Bronchial epithelial cell (primary cell): Measurements from ENCODE around the gene INTS13. TPM values are rescaled to one million over a fixed set of nuclear protein-coding genes. Genes with fewer than 3 reads are reported as not detected.

Experiments used
- DNase-seq: peaks from one replicate; pipeline ENCODE4 v3.0.0-alpha.2; 2010; ENCODE audit warnings: low read depth
- FAIRE-seq: peaks from 2 replicates; lab custom pipeline; 2011; peaks lifted over from hg19 to GRCh38; lab: Jason Lieb, UNC
- H3K27me3 ChIP-seq: 2 replicates; pipeline ENCODE4 v1.5.1; 2011; ENCODE audit warnings: low read length; ENCODE audit not compliant: control insufficient read depth, insufficient read depth
- H3K36me3 ChIP-seq: 2 replicates; pipeline ENCODE4 v1.5.1; 2011; ENCODE audit warnings: low read length; ENCODE audit not compliant: control insufficient read depth, insufficient read depth
- H3K4me3 ChIP-seq: 2 replicates; pipeline ENCODE4 v1.5.1; 2011; ENCODE audit warnings: mild to moderate bottlenecking, low read depth, low read length, control low read depth
- total RNA-seq: library from RNA; depleted of rRNA; stranded (reverse); fragments of >200 nt; gene quantifications from 2 replicates; pipeline ENCODE4 v1.2.1, GENCODE V29; 2014
- TF ChIP-seq, protein P1 (sequence below): IDR thresholded peaks from 2 replicates; pipeline ENCODE4 v1.5.1; 2011; ENCODE audit warnings: mild to moderate bottlenecking, moderate library complexity, low read length, control low read depth, inconsistent platforms; ENCODE audit not compliant: insufficient read depth, severe bottlenecking

Gene INTS13
- total RNA-seq = 19.7 and 24.5 TPM in 2 replicates

- no peaks in the 10 kb centered on the region for H3K27me3 ChIP-seq
- peak; percentile 93 for DNase-seq
- TF ChIP-seq, protein P1, sequence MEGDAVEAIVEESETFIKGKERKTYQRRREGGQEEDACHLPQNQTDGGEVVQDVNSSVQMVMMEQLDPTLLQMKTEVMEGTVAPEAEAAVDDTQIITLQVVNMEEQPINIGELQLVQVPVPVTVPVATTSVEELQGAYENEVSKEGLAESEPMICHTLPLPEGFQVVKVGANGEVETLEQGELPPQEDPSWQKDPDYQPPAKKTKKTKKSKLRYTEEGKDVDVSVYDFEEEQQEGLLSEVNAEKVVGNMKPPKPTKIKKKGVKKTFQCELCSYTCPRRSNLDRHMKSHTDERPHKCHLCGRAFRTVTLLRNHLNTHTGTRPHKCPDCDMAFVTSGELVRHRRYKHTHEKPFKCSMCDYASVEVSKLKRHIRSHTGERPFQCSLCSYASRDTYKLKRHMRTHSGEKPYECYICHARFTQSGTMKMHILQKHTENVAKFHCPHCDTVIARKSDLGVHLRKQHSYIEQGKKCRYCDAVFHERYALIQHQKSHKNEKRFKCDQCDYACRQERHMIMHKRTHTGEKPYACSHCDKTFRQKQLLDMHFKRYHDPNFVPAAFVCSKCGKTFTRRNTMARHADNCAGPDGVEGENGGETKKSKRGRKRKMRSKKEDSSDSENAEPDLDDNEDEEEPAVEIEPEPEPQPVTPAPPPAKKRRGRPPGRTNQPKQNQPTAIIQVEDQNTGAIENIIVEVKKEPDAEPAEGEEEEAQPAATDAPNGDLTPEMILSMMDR = no peak
- peak within 1 kb of the TSS; percentile 84 for H3K4me3 ChIP-seq
- no peaks in the 10 kb centered on the region for H3K36me3 ChIP-seq
- FAIRE-seq = peak; percentile 96
Measured at GRCh38 chr12:26937863-26938700, at the start of gene INTS13, which contains the start of gene FGFR1OP2. Gene INTS13 (minus strand): TSS chr12:26937981. CDS start chr12:26936803, 1,178 bp downstream. Gene FGFR1OP2 (plus strand): TSS chr12:26938470. CDS start chr12:26954159, 15,689 bp downstream.

GRCh38 chr12:26982866-26983265 is 45.1 kb upstream of the INTS13 start:
- H3K36me3 ChIP-seq = peaks cover 11% of the 10 kb centered on the region
- no peak for DNase-seq
- no peak for FAIRE-seq
- no peak overlapping the region for H3K4me3 ChIP-seq
- TF ChIP-seq, protein P1 = no peak
- no peaks in the 10 kb centered on the region for H3K27me3 ChIP-seq

DNA sequence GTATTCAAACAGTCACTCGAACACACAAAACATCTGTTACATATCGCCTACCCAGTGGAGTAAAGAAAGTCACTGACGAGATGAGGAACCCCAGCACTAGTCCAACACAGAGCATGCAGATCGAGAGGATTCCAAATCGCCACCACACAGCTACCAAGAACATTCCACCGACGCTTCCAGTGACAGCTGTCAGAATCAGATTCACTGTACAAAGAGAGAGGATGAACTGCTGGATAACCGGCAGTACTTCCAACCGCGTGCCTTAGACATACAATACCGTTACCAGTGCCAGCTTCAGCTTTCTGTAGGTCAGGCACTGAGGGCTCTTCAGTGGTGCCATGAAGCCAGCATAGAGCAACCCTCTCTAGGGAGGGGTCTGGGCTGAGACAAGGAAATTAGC is 42.0 kb upstream of the INTS13 start:
- TF ChIP-seq, protein P1 = no peak
- Histone ChIP-seq H3K36me3 (peaks cover 11% of the 10 kb centered on the region), H3K27me3 (no peaks in the 10 kb centered on the region), H3K4me3 (no peak overlapping the region)
- FAIRE-seq (peak; percentile 86), DNase-seq (no peak)

GRCh38 chr12:26978801-26979200 is 41.0 kb upstream of the INTS13 start:
- no peak overlapping the region for H3K4me3 ChIP-seq
- TF ChIP-seq, protein P1 = no peak
- H3K27me3 ChIP-seq = no peaks in the 10 kb centered on the region
- DNase-seq (no peak), FAIRE-seq (no peak)
- peaks cover 17% of the 10 kb centered on the region for H3K36me3 ChIP-seq

GRCh38 chr12:26976687-26977086 is 38.9 kb upstream of the INTS13 start:
- H3K36me3 ChIP-seq = peaks cover 22% of the 10 kb centered on the region

More at GRCh38 chr12:26976687-26977086, 38.9 kb upstream of the INTS13 start:
- FAIRE-seq = peak; percentile 60
- DNase-seq = peak; percentile 80
- H3K4me3 ChIP-seq = no peak overlapping the region
- H3K27me3 ChIP-seq = no peaks in the 10 kb centered on the region
- TF ChIP-seq, protein P1 = no peak
